LNCaP clone FGC (cell line): ENCODE data around the gene SPON1.

Experiments
- DNase-seq: peaks from one replicate; pipeline ENCODE4 v3.0.0-alpha.2; 2011; ENCODE audit warnings: low read depth
- H3K4me3 ChIP-seq: 2 replicates; pipeline ENCODE4 v1.5.1; 2011; ENCODE audit warnings: mild to moderate bottlenecking, low read depth, low read length, control low read depth
- CTCF ChIP-seq: IDR thresholded peaks from 2 replicates; pipeline ENCODE4 v1.5.1; 2012; ENCODE audit warnings: mild to moderate bottlenecking; ENCODE audit not compliant: control insufficient read depth, insufficient read depth; ENCODE audit errors: extremely low read depth

SPON1 gene

GRCh38 chr11:14036469-14036868, 73.9 kb downstream of the SPON1 start:
- DNase-seq, result no peak
- H3K4me3 ChIP-seq, result no peak overlapping the region
- no peak for TF ChIP-seq CTCF

- peak; percentile 65 for TF ChIP-seq CTCF
- H3K4me3 ChIP-seq, result no peak overlapping the region
- DNase-seq, result no peak
These were observed 78.5 kb downstream of the SPON1 start for GRCh38 chr11:14041040-14041439.

DNA sequence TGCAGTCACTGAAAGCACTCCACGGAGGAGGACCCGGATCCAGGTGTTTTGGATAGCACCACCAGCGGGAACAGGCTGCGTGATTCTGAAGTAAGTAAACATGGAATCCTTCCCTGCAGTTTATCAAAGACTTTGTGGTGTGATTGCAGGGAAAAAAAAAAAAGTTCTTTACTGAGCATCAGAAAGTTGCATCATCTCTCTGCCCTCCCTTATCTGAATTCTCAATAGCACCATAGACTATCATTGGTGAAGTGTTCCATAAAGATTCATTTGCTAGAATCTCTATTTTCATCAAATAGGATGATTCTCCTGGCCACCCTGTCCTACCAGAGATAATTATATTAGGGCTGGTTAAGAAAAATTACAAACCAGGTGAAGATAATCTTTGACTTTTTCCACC, 79.0 kb downstream of the SPON1 start:
- no peak for DNase-seq
- no peak overlapping the region for H3K4me3 ChIP-seq
- no peak for TF ChIP-seq CTCF

DNA sequence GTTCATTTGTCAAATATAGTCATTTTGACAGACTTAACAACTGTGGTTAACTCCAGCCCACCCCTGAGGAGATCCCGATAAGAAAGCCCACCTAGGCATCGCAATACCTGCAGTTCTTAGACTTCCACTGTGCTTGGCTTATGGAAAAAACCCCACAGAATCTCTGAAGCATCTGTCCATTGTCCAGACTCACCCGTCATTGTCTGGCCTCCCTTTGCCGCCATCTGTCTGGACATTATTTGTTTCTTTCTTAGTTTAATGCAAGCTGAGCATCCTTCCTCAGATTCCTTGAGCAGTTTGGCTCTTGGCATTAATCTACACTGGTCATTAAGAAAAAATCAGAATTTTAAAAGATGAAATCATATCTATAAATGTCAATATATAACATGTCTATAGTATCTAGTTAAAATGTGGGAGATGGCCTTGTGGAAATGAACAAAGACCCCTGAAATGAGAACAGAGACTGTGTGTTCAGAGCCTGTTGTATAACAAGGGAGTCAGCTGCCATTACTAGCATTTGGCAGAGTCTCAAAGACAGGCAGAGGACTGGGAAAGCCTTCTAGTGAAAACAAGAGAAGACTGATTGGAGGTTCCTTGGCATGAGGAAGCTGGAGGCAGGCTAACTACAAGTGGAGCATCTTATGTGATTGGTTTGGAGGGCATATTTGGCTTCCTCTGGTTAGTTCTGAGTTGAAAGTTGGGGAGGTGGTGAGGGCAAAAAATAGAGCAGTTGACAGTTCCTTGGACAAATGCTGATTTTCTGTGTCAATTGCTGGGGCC, 80.4 kb downstream of the SPON1 start:
- no peak for TF ChIP-seq CTCF
- H3K4me3 ChIP-seq, result no peak overlapping the region
- no peak for DNase-seq

DNA sequence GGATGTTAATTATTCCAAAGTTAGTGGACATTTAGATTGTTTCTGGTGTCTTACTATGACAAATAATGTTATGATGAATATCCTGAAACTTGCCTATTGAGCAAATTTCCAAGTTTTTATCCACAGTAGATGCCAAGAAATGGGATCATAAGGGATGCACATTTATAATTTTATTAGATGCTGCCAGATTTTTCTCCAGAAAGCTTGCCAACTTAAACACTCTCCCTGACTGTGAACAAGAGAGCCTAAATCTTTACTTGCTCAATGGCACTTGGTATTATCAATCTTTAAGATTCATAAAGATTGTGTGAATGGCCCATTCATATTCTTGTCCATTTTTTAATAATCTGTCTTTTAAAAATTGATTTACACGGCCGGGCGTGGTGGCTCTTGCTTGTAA, 82.4 kb downstream of the SPON1 start:
- H3K4me3 ChIP-seq, result no peak overlapping the region
- no peak for TF ChIP-seq CTCF
- no peak for DNase-seq

DNA sequence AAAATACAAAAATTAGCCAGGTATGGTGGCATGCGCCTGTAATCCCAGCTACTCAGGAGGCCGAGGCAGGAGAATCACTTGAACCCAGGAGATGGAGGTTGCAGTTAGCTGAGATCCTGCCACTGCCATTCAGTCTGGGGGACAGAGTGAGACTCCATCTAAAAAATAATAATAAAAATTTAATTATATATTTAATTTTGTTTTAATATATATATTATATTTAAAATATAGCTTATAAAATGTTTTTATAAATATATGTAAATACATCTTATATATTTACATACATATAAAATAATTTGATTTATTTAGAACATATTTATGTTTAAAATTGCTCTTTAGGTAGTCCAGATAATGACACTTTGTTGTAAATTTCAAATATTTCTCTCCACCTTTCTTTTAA, 82.9 kb downstream of the SPON1 start:
- H3K4me3 ChIP-seq, result no peak overlapping the region
- TF ChIP-seq CTCF, result no peak
- DNase-seq, result no peak

DNA sequence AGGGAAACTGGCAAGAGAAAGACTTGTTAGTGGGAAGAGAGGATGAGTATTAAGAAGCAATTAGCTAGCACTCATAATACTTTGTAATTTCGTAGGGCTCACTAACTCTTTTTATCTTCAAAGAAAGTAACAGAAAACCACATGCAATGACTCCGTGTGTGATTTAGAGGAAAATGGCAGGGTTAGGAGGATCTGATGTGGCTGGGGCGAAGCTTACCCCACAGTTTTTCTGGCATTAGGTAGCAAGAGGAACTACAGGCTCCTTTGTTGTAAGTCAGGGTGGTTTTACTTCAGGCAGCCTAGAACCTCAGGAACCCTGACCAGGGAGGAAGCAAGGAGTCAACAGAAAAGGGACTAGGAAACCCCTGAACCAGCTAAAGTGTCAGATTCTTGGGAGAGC, 89.7 kb downstream of the SPON1 start:
- no peak for TF ChIP-seq CTCF
- no peak for DNase-seq

More for the DNA sequence above, 89.7 kb downstream of the SPON1 start:
- H3K4me3 ChIP-seq, result no peak overlapping the region
